Keratinocyte (primary cell): Measurements from ENCODE around the gene KYNU.

Experiments
- CTCF ChIP-seq, 3 experiments: IDR thresholded peaks in 1 of 3; conservative IDR thresholded peaks in 1 of 3; optimal IDR thresholded peaks in 1 of 3; 2 replicates in 2 of 3; 3 replicates in 1 of 3; pipeline versions ENCODE3 to v1.5.1; 2011; ENCODE audit warnings: low read length in 3 of 3, mild to moderate bottlenecking in 3 of 3, moderate library complexity in 2 of 3, control low read depth in 1 of 3, inconsistent platforms in 1 of 3; ENCODE audit not compliant: insufficient read depth in 2 of 3; ENCODE audit errors: extremely low read depth in 1 of 3
- EZH2 ChIP-seq: IDR thresholded peaks from one replicate; pipeline ENCODE4 v1.6.1; 2012; ENCODE audit warnings: inconsistent platforms, mild to moderate bottlenecking, low read length, moderate library complexity

- TF ChIP-seq CTCF (optimal IDR thresholded peaks at IDR 0.05 in 1 of 3, IDR thresholded peaks at IDR 0.05 in 1 of 3, conservative IDR thresholded peaks at IDR 0.05 in 1 of 3; ENCODE audit: extremely low read depth in 1 of 3, insufficient read depth in 2 of 3, low read length in 3 of 3) (no peak), EZH2 (no peak)
These were observed 2.8 kb downstream of the KYNU start for GRCh38 chr2:142880279-142880678.
